IMR-90 (cell line): Measurements from ENCODE around the gene COL18A1.

Experiments
- CTCF ChIP-seq: conservative IDR thresholded peaks from 2 replicates; pipeline ENCODE4 v1.5.1; 2012; ENCODE audit warnings: mild to moderate bottlenecking, low read depth, low read length, improper control_type of control experiment
- POLR2A ChIP-seq: IDR thresholded peaks from 2 replicates; pipeline ENCODE4 v1.6.1; 2012; ENCODE audit warnings: mild to moderate bottlenecking, low read depth, low read length

- TF ChIP-seq CTCF (no peak), POLR2A (no peak)
Measured at GRCh38 chr21:45397381-45397780, 7.6 kb upstream of the COL18A1 start.
